ENCODE data around the gene PDE6G.
"Not testable (repeated sequence)": the region's sequence is repeated elsewhere in the genome, so short reads cannot be mapped to it uniquely, and the experiment has no call there.

PDE6G gene

GRCh38 chr17:81630274-81630673, 26.1 kb downstream of the PDE6G start:
- no peak for DNase-seq

- no peak for DNase-seq
These were observed 34.7 kb downstream of the PDE6G start for GRCh38 chr17:81621494-81622130.

GRCh38 chr17:81618307-81618706, 38.0 kb downstream of the PDE6G start:
- not testable (repeated sequence) for DNase-seq

- DNase-seq = no peak
These were observed 39.5 kb downstream of the PDE6G start for GRCh38 chr17:81616877-81617276.

- no peak for DNase-seq
These were observed 40.9 kb downstream of the PDE6G start for GRCh38 chr17:81615401-81615930.

- DNase-seq = no peak
These were observed 44.0 kb downstream of the PDE6G start for GRCh38 chr17:81612172-81612970.

GRCh38 chr17:81609541-81610311, 46.6 kb downstream of the PDE6G start:
- DNase-seq = no peak

- no peak for DNase-seq
These were observed 47.7 kb downstream of the PDE6G start for GRCh38 chr17:81608605-81609004.

GRCh38 chr17:81608082-81608481, 48.3 kb downstream of the PDE6G start:
- no peak for DNase-seq

- no peak for DNase-seq
These were observed 48.9 kb downstream of the PDE6G start for GRCh38 chr17:81607431-81607830.

GRCh38 chr17:81603846-81604610, 52.3 kb downstream of the PDE6G start:
- no peak for DNase-seq

- DNase-seq = no peak
These were observed 54.7 kb downstream of the PDE6G start for GRCh38 chr17:81601525-81602120.

All from NCI-H1048 (cell line).